ENCODE results near the gene SEZ6L. TPM values are rescaled to one million over a fixed set of nuclear protein-coding genes. Genes with fewer than 3 reads are reported as not detected.

The SEZ6L gene
- total RNA-seq, 2 donors from 2014 or later: 0.07 to 0.12 TPM

DNA sequence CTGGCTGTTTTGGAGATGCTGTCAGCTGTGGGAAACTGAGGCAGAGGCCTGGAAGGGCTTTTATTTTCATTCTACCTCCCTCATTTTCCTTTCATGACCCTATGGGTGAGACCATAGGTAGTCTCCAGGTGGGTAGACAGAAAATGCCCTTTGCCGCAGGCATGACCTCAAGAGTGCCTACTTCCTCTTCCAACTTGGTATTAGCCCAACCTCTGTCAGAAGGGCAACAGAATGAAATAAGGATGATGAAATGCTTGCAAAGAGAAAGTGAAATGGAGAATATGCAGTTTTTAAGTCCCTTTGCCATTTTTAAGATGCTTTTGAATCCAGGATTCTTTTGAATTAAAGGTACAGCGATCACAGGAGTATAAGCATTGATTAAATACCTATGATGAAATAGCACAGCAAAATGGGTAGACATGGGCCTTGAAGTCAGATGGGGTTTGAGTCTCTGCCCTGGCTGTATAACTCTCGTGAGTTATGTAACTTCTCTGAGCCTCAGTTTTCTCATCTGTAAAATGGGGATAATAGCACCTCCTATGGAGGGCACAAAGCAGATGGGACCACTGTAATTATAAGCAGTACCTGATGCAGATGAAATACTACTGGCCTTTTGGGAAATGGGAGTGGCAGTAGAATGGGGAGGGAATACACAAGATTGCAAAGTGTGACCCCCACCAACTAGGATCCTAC is 263.5 kb downstream of the SEZ6L start:
- Histone ChIP-seq H3K36me3 (no peaks in the 10 kb centered on the region), H3K4me1 (peaks cover 0 to 13% of the 10 kb centered on the region in 2 donors), H3K27ac (no peak overlapping the region), H3K9me3 (no peaks in the 10 kb centered on the region), H3K4me3 (no peak overlapping the region), H3K27me3 (no peaks in the 10 kb centered on the region)
- TF ChIP-seq, protein P1, sequence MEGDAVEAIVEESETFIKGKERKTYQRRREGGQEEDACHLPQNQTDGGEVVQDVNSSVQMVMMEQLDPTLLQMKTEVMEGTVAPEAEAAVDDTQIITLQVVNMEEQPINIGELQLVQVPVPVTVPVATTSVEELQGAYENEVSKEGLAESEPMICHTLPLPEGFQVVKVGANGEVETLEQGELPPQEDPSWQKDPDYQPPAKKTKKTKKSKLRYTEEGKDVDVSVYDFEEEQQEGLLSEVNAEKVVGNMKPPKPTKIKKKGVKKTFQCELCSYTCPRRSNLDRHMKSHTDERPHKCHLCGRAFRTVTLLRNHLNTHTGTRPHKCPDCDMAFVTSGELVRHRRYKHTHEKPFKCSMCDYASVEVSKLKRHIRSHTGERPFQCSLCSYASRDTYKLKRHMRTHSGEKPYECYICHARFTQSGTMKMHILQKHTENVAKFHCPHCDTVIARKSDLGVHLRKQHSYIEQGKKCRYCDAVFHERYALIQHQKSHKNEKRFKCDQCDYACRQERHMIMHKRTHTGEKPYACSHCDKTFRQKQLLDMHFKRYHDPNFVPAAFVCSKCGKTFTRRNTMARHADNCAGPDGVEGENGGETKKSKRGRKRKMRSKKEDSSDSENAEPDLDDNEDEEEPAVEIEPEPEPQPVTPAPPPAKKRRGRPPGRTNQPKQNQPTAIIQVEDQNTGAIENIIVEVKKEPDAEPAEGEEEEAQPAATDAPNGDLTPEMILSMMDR (IDR thresholded peaks at IDR 0.05): no peak
- no peak for DNase-seq (ENCODE audit: low spot score)
